Erythroblast (primary cell): ENCODE measurements around the gene NCOA4.

Experiments used
- GATA1 ChIP-seq: IDR thresholded peaks from 2 replicates; pipeline ENCODE4 v1.6.1; 2011; ENCODE audit warnings: low read depth, mild to moderate bottlenecking, control low read depth, low read length, moderate library complexity
- POLR2A ChIP-seq: IDR thresholded peaks from 2 replicates; pipeline ENCODE4 v1.6.1; 2011; ENCODE audit warnings: mild to moderate bottlenecking, low read length

GRCh38 chr10:46031648-46032532 lies 1.5 kb upstream of the NCOA4 start:
- TF ChIP-seq POLR2A (no peak), GATA1 (no peak)
